Mesothelial cell of epicardium (in vitro differentiated cells): ENCODE data around the gene CMSS1. TPM values are rescaled to one million over a fixed set of nuclear protein-coding genes. Genes with fewer than 3 reads are reported as not detected.
A peak's percentile ranks its signal among the peaks of the same experiment; 100 is the strongest.

Source experiments
- DNase-seq, 2 experiments: peaks; one replicate each; pipeline ENCODE4 v3.0.0; 2021; ENCODE audit warnings: low spot score in 2 of 2; ENCODE audit not compliant: unreplicated experiment in 2 of 2
- H3K27ac Mint-ChIP-seq: 2 replicates; pipeline ENCODE4 v1.8.0; 2021; ENCODE audit warnings: mixed read lengths
- H3K27me3 Mint-ChIP-seq: 2 replicates; pipeline ENCODE4 v1.8.0; 2021; ENCODE audit warnings: low read depth, mixed read lengths
- H3K36me3 Mint-ChIP-seq: 2 replicates; pipeline ENCODE4 v1.8.0; 2021; ENCODE audit warnings: mixed read lengths
- H3K4me1 Mint-ChIP-seq: 2 replicates; pipeline ENCODE4 v1.8.0; 2021; ENCODE audit warnings: mixed read lengths
- H3K4me3 Mint-ChIP-seq: 2 replicates; pipeline ENCODE4 v1.8.0; 2021; ENCODE audit warnings: mild to moderate bottlenecking, moderate library complexity, mixed read lengths
- H3K9me3 Mint-ChIP-seq: 2 replicates; pipeline ENCODE4 v1.8.0; 2021; ENCODE audit warnings: mixed read lengths
- total RNA-seq: library from RNA; stranded (reverse); gene quantifications from 3 replicates; pipeline ENCODE4 v1.2.1, GENCODE V29; 2021
- TF ChIP-seq, protein P1 (sequence below): fragments of 200-600 bp; sonication (generic); IDR thresholded peaks from one replicate; pipeline ENCODE4 v1.5.0; 2021; ENCODE audit warnings: antibody characterized with exemption; ENCODE audit not compliant: unreplicated experiment

CMSS1 gene
- total RNA-seq, 1 donor from 2014 or later: 30.0 TPM

DNA sequence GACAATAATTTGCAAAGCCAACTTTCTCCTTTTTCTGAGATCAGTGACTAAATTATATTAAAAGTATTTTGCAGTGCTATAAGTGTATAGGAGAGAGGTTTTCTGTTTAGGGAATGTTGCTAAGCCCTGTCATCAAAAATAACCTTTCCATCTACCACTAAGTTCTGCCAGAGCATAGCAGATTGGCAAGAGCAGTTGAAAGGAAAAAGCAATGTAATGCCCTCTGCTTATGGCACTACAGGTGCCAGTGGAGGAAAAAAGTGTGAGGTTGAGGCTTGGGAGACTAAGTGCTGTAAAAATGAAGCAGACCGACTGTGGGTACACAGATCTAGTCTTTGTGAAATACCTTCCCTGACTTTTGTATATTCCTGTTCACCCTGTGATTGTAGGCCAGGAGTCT lies 285.1 kb downstream of the CMSS1 start:
- Mint-ChIP-seq H3K36me3 (peaks cover 2% of the 10 kb centered on the region), H3K27me3 (no peaks in the 10 kb centered on the region), H3K27ac (no peak overlapping the region), H3K4me1 (peaks cover 61% of the 10 kb centered on the region), H3K4me3 (no peak overlapping the region), H3K9me3 (peaks cover 4% of the 10 kb centered on the region)
- no peak for DNase-seq
- TF ChIP-seq, protein P1, sequence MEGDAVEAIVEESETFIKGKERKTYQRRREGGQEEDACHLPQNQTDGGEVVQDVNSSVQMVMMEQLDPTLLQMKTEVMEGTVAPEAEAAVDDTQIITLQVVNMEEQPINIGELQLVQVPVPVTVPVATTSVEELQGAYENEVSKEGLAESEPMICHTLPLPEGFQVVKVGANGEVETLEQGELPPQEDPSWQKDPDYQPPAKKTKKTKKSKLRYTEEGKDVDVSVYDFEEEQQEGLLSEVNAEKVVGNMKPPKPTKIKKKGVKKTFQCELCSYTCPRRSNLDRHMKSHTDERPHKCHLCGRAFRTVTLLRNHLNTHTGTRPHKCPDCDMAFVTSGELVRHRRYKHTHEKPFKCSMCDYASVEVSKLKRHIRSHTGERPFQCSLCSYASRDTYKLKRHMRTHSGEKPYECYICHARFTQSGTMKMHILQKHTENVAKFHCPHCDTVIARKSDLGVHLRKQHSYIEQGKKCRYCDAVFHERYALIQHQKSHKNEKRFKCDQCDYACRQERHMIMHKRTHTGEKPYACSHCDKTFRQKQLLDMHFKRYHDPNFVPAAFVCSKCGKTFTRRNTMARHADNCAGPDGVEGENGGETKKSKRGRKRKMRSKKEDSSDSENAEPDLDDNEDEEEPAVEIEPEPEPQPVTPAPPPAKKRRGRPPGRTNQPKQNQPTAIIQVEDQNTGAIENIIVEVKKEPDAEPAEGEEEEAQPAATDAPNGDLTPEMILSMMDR: no peak

DNA sequence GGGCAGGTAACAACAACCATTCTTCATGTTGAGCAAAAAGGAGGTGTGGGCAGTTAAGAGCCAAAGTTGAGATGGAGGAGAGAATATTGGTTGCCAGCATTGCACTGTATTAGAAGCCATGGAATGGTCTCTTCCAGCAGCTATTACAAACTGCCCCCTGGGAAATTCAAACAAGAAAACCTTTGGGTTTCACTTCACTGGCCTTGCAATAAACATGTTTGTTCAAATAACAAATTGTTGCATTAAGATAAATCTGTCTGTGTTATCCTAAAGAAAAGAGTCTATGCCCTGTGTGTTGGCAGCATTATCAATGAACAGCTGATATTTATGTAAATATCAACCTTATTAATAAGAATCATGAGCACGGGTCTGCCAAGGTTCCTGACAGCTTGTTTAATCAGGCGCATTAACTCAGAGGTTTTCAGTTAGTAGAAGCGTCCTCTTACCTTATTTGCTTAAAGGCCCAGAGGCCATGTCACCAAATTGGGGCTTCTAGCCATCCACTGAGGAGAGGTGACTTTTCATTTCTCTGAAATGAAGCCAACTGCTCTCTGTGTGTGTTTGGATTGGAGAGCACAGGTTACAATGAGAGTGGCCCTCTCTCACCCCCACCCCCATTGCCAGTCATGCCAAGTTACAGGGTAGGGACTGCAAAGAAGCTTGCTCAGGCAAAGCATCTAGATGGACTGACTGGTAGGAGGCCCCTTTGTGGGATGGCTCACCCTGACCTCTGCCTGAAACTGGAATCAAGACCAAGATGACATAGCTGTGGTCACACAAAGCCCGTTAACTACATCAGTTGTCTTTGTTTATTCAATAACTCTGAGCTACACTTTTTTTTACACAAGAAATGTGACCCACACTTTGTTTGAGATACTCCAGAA lies 286.1 kb downstream of the CMSS1 start:
- peaks cover 4% of the 10 kb centered on the region for H3K9me3 Mint-ChIP-seq
- TF ChIP-seq, protein P1: no peak
- no peak for DNase-seq
- H3K4me3 Mint-ChIP-seq: no peak overlapping the region
- peaks cover 54% of the 10 kb centered on the region for H3K4me1 Mint-ChIP-seq
- H3K27ac Mint-ChIP-seq: no peak overlapping the region
- peaks cover 2% of the 10 kb centered on the region for H3K36me3 Mint-ChIP-seq
- H3K27me3 Mint-ChIP-seq: no peaks in the 10 kb centered on the region

DNA sequence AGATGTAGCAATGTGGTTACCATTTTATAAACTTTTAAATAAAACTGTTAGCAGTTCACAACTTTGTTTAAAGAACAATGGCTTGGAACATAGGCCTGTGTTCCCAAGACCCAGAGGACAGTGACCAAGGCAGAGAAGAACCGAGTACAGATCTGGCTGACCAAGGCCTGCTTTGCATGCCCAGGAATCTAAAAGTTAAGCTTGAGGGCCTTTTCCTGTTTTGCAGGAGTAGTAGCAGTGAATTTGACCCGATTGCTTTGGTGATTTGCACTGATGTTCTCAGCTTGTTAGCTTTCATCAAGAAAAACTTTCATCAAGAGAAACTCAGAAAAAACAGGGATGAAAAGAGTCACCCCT lies 286.8 kb downstream of the CMSS1 start:
- Mint-ChIP-seq H3K4me1 (peaks cover 49% of the 10 kb centered on the region), H3K9me3 (peaks cover 4% of the 10 kb centered on the region), H3K27me3 (no peaks in the 10 kb centered on the region), H3K36me3 (peaks cover 2% of the 10 kb centered on the region), H3K27ac (no peak overlapping the region), H3K4me3 (no peak overlapping the region)
- TF ChIP-seq, protein P1: no peak
- DNase-seq: no peak

DNA sequence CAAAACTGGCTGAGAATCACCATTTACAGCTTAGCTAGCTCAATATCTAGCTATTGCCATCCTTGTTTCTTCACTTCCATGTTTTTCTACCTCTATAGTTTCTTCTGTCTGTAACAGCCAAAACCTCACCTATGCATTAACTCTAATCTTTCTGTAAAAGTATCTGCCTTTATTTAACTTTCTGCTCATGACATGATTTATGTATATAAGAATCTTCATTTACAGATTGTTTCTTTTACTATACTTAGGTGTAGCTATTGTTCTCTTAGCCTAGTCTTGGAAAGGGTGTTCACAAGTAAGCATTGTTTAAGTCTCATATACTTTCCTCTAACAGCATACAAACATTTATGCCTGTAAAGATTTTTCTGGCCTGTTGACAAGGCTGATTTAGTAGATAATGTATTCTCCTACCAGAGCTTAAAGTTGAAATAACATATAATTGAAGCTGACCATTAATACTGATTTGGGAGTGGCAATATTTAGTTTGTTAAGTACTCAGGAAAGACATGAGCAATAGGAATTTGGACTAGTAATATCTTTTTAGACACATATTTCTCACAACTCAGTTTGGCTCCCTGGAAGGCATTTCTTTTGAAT lies 287.3 kb downstream of the CMSS1 start:
- TF ChIP-seq, protein P1: no peak
- Mint-ChIP-seq H3K9me3 (peaks cover 4% of the 10 kb centered on the region), H3K36me3 (peaks cover 2% of the 10 kb centered on the region), H3K27ac (peak overlapping the region; percentile 51), H3K27me3 (no peaks in the 10 kb centered on the region), H3K4me3 (no peak overlapping the region), H3K4me1 (peaks cover 47% of the 10 kb centered on the region)
- no peak for DNase-seq

DNA sequence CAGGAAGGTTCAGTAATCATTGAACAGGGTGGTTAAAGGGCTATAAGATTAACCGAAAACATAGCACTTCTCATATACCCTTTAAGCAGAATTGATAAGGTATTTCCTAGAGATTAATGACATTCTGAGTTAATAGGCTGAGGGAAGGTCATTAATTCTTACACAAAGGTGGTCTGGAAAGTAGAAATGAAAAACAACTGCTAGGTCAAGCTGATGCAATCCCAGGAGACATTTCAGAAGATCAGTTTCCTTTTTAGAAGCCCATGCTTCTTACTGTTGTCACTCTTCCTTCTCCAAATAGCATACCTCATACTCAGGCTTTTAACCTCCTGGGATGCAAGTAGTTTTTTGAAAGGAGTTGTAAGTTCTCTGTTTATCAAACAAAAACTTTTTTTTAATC lies 287.8 kb downstream of the CMSS1 start:
- Mint-ChIP-seq H3K27me3 (no peaks in the 10 kb centered on the region), H3K9me3 (peaks cover 4% of the 10 kb centered on the region), H3K27ac (peak overlapping the region; percentile 51), H3K4me1 (peaks cover 53% of the 10 kb centered on the region), H3K4me3 (no peak overlapping the region), H3K36me3 (peaks cover 2% of the 10 kb centered on the region)
- DNase-seq: no peak
- TF ChIP-seq, protein P1: no peak
